ENCODE results near the gene GOLGA2.

GOLGA2 gene

GRCh38 chr9:128266868-128267590 is 8.8 kb downstream of the GOLGA2 start:
- Histone ChIP-seq H3K27ac (no peak overlapping the region), H3K27me3 (ENCODE audit: insufficient read depth, low read depth, severe bottlenecking) (no peaks in the 10 kb centered on the region), H3K36me3 (peaks cover 47% of the 10 kb centered on the region), H3K9me3 (ENCODE audit: severe bottlenecking) (peaks cover 2% of the 10 kb centered on the region), H3K4me3 (ENCODE audit: low read depth, low read length) (no peak overlapping the region)
- no peak for TF ChIP-seq CTCF (IDR thresholded peaks at IDR 0.05; ENCODE audit: low read depth, low read length)
- DNase-seq: no peak

- TF ChIP-seq CTCF (IDR thresholded peaks at IDR 0.05; ENCODE audit: low read depth, low read length): no peak
- Histone ChIP-seq H3K4me3 (ENCODE audit: low read depth, low read length) (no peak overlapping the region), H3K27ac (no peak overlapping the region), H3K36me3 (peaks cover 52% of the 10 kb centered on the region), H3K9me3 (ENCODE audit: severe bottlenecking) (peaks cover 2% of the 10 kb centered on the region), H3K27me3 (ENCODE audit: insufficient read depth, low read depth, severe bottlenecking) (no peaks in the 10 kb centered on the region)
- DNase-seq: no peak
These were observed 10.4 kb downstream of the GOLGA2 start for GRCh38 chr9:128265348-128265847.

- no peak overlapping the region for H3K4me3 ChIP-seq (ENCODE audit: low read depth, low read length)
- no peak for TF ChIP-seq CTCF (IDR thresholded peaks at IDR 0.05; ENCODE audit: low read depth, low read length)
- DNase-seq: no peak
- H3K27me3 ChIP-seq (ENCODE audit: insufficient read depth, low read depth, severe bottlenecking): no peaks in the 10 kb centered on the region
- H3K36me3 ChIP-seq: peaks cover 75% of the 10 kb centered on the region
- peaks cover 2% of the 10 kb centered on the region for H3K9me3 ChIP-seq (ENCODE audit: severe bottlenecking)
- no peak overlapping the region for H3K27ac ChIP-seq
These were observed 13.1 kb downstream of the GOLGA2 start for GRCh38 chr9:128262687-128263086.

- Histone ChIP-seq H3K36me3 (peaks cover 72% of the 10 kb centered on the region), H3K27ac (no peak overlapping the region), H3K9me3 (ENCODE audit: severe bottlenecking) (peaks cover 2% of the 10 kb centered on the region), H3K27me3 (ENCODE audit: insufficient read depth, low read depth, severe bottlenecking) (no peaks in the 10 kb centered on the region), H3K4me3 (ENCODE audit: low read depth, low read length) (no peak overlapping the region)
- TF ChIP-seq CTCF (IDR thresholded peaks at IDR 0.05; ENCODE audit: low read depth, low read length): no peak
- no peak for DNase-seq
These were observed 15.5 kb downstream of the GOLGA2 start for GRCh38 chr9:128260340-128260739.

- Histone ChIP-seq H3K27me3 (ENCODE audit: insufficient read depth, low read depth, severe bottlenecking) (no peaks in the 10 kb centered on the region), H3K9me3 (ENCODE audit: severe bottlenecking) (no peaks in the 10 kb centered on the region), H3K4me3 (ENCODE audit: low read depth, low read length) (no peak overlapping the region), H3K27ac (no peak overlapping the region), H3K36me3 (peaks cover 74% of the 10 kb centered on the region)
- DNase-seq: no peak
- TF ChIP-seq CTCF (IDR thresholded peaks at IDR 0.05; ENCODE audit: low read depth, low read length): peak; percentile 42
These were observed 16.7 kb downstream of the GOLGA2 start for GRCh38 chr9:128259156-128259555.

GRCh38 chr9:128258326-128258725 is 17.5 kb downstream of the GOLGA2 start:
- Histone ChIP-seq H3K27ac (no peak overlapping the region), H3K9me3 (ENCODE audit: severe bottlenecking) (no peaks in the 10 kb centered on the region), H3K36me3 (peaks cover 80% of the 10 kb centered on the region), H3K27me3 (ENCODE audit: insufficient read depth, low read depth, severe bottlenecking) (no peaks in the 10 kb centered on the region), H3K4me3 (ENCODE audit: low read depth, low read length) (no peak overlapping the region)
- TF ChIP-seq CTCF (IDR thresholded peaks at IDR 0.05; ENCODE audit: low read depth, low read length): no peak
- DNase-seq: no peak

All from WERI-Rb-1 (cell line).